ENCODE data around the gene EFNA1. TPM values are rescaled to one million over a fixed set of nuclear protein-coding genes. Genes with fewer than 3 reads are reported as not detected.
A peak's percentile ranks its signal among the peaks of the same experiment; 100 is the strongest.

EFNA1 gene
- total and polyA plus RNA-seq, 2 of the 4 experiments (the other 2 are of a cell fraction), result 0.90 to 1.6 TPM

DNA sequence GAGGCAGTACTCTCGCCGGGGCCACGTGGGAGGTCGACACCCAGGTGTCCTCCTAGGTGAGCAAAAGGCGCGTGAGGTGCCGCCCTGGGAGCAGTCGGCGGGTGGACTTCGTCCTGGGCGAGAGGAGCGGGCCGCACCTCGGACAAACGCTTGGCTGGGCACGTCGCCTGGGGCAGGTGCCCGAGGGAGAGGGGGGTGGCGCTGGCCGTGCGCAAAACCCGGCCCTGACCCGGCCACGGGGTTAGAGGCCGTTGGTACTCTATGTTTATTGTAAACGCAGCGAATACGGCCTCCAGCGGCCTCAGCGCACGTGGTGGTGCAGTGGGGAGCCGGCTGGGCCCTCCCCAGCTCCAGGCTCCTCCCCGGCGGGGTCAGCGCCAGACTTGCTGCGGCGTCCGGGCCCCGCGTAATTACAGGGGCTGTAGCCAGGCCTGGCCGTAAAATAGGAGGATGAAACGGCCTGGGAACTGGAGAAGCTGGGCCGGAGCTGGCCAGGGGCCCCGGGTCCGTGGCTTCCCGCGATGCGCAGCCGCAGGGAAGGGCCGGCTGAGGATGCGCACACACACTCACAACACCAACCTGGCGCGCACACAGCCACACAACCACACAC, 1.6 kb upstream of the EFNA1 start:
- Histone ChIP-seq H3K79me1 (ENCODE audit: low read depth in 1 of 2, low read length in 2 of 2) (no peaks in the 10 kb centered on the region), H3K9ac (ENCODE audit: low read depth, low read length) (no peak overlapping the region), H3K4me2 (ENCODE audit: low read depth, low read length) (peak overlapping the region; percentile 4; the same call in 1 of the 2 replicates), H3K36me3 (ENCODE audit: control insufficient read depth, insufficient read depth, low read length) (no peaks in the 10 kb centered on the region), H3K9me1 (ENCODE audit: insufficient read depth, low read length) (peaks cover 8% of the 10 kb centered on the region; the same call in 1 of the 2 replicates), H2BK120ac (ENCODE audit: low read depth, low read length) (no peak overlapping the region), H3K9me3 (ENCODE audit: control insufficient read depth, insufficient read depth, low read length) (no peaks in the 10 kb centered on the region), H3K4me3 (ENCODE audit: insufficient read depth, low read depth, low read length) (no peak overlapping the region), H2AFZ (replicated peaks; ENCODE audit: low read length, poor library complexity) (peak overlapping the region; percentile 68), H2AK9ac (replicated peaks; ENCODE audit: low read depth, low read length, poor library complexity) (peak overlapping the region; percentile 79), H2BK5ac (ENCODE audit: low read depth, low read length, poor library complexity, severe bottlenecking) (no peak overlapping the region), H2AK5ac (ENCODE audit: low read depth, low read length) (no peak overlapping the region), H3K56ac (ENCODE audit: extremely low read depth, insufficient read depth, low read length) (no peak overlapping the region), H3K18ac (ENCODE audit: low read depth, low read length) (no peak overlapping the region), H3K14ac (replicated peaks; ENCODE audit: low read depth, low read length) (no peak overlapping the region), H2BK20ac (ENCODE audit: low read depth, low read length) (no peak overlapping the region), H3K4me1 (ENCODE audit: control insufficient read depth, insufficient read depth, low read length) (peaks cover 22% of the 10 kb centered on the region), H4K91ac (ENCODE audit: insufficient read depth, low read depth, low read length) (no peak overlapping the region), H3K27me3 (ENCODE audit: control insufficient read depth, insufficient read depth, low read length) (peaks cover 50% of the 10 kb centered on the region), H2BK15ac (ENCODE audit: low read depth, low read length) (no peak overlapping the region), H4K8ac (ENCODE audit: low read depth in 2 of 2, low read length in 2 of 2) (no peak overlapping the region), H3K23ac (ENCODE audit: low read depth, low read length) (no peak overlapping the region), H3K27ac (ENCODE audit: insufficient read depth, low read length) (no peak overlapping the region), H4K5ac (ENCODE audit: low read depth, low read length) (no peak overlapping the region), H3K4ac (ENCODE audit: low read depth, low read length) (no peak overlapping the region), H4K20me1 (ENCODE audit: insufficient read depth, low read length) (peaks cover 2% of the 10 kb centered on the region)
- intact Hi-C loops (cut with micrococcal nuclease) (loop anchor here (5.0 kb wide), 1 partner anchor 34 kb away; no protein-coding TSS in a partner anchor), dilution Hi-C loops (cut with HindIII; ENCODE audit: low sequenced_read_pairs, unreplicated experiment) (no loop called here), in situ Hi-C loops (cut with MboI; ENCODE audit: low sequenced_read_pairs) (no loop called here)
- no TSS peak for BruUV-seq (replicated peaks)
- CTCF ChIA-PET, result interaction anchor here (0.8 kb wide), 1 partner anchor 10 kb away, joined by 3 read pairs; no protein-coding TSS in a partner anchor
- POLR2A ChIA-PET (ENCODE audit: unreplicated experiment), result no interaction called here
- DNase-seq (no peak), ATAC-seq (ENCODE audit: low read depth) (peak; percentile 13)
- TF ChIP-seq CEBPB (IDR thresholded peaks at IDR 0.05; ENCODE audit: low read depth, low read length) (no peak), BHLHE40 (IDR thresholded peaks at IDR 0.05; ENCODE audit: low read depth, low read length) (no peak)
- 11% methylated on average over 14 of the region's 53 CpGs; no CpG with 5 or more reads in 1 of the 2 experiments for WGBS, 2 experiments (ENCODE audit: extremely low coverage in 2 of 2, insufficient read length in 1 of 2)
